Endometrial microvascular endothelial cells (primary cell): Measurements from ENCODE around the gene C3orf85. TPM values are rescaled to one million over a fixed set of nuclear protein-coding genes. Genes with fewer than 3 reads are reported as not detected.

Experiments
- total RNA-seq: library from RNA; depleted of rRNA; stranded (reverse); fragments of >200 nt; gene quantifications from one replicate; pipeline ENCODE4 v1.2.3, GENCODE V29; 2015; ENCODE audit errors: inconsistent ontology term

Gene C3orf85
- total RNA-seq, 1 donor from 2014 or later = not detected

Other genes starting within 250 kb of the C3orf85 start
- not detected for gene GUCA1C, start 182.8 kb upstream of the C3orf85 start, total RNA-seq
- not detected for gene MORC1, start 18.6 kb upstream of the C3orf85 start, total RNA-seq
- not detected for gene DPPA2, start 179.8 kb downstream of the C3orf85 start, total RNA-seq
- gene DPPA4, start 200.8 kb downstream of the C3orf85 start, total RNA-seq = not detected